Inflammatory macrophage treated with lipopolysaccharide for 4 hours (primary cell): Measurements from ENCODE around the gene FBH1.
"Not testable (repeated sequence)": the region's sequence is repeated elsewhere in the genome, so short reads cannot be mapped to it uniquely, and the experiment has no call there.

ENCODE experiments used
- DNase-seq: peaks from one replicate; pipeline ENCODE4 v3.0.0-alpha.2; 2020

The FBH1 gene

DNA sequence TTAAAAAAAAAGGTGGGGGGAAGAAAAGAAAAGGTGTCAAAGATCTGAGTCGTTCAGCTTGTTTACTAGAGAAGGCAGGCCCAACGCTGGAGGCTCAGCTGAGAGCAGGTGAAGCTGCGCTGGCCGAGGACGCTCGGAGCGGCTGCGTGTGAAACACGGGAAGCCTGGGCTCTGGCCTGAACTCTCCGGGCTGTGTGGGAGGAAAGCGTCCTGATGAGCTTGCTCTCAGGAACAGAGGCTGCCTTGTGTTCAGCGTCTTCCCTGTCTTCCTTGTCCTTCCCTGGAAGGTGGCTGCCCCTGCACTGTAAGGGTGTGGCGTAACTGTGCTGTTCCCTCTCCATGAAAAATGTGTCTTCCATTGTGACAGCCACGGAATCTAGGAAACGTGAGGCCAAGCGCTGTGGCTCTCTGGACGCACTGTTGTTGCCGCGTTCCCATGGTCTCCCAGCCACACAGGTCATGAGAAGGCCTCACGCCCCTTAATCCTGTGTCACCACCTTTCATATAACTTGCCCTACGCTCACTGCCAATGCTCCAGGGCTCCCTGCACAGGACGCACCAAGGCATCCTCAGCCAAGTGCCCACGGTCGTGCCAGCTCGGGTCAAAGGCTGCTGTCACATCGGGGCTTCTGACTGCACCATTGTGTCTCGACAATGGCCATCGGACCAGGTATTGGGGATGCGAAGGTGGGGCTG lies 71.5 kb downstream of the FBH1 start:
- DNase-seq: no peak

DNA sequence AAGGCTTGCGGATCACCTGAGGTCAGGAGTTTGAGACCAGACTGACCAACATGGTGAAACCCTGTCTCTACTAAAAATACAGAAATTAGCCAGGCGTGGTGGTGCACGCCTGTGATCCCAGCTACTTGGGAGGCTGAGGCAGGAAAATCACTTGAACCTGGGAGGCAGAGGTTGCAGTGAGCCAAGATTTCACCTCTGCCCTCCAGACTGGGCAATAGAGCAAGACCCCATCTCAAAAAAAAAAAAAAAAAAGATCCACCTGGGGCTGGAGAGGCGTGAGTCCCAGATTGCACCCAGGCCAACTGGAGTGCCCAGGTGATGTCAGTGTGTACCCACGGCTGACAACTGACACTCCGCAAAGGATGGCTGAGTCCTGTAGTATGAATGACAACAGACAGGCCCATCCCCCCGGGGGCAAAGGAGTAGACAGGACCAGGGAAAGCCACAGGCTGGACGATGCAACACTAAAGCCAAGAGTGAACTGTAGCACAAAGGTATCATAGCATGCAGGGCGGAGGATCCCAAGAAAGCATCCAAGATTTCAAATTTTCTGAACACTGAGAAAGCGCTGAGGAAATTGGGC lies 72.4 kb downstream of the FBH1 start:
- not testable (repeated sequence) for DNase-seq

DNA sequence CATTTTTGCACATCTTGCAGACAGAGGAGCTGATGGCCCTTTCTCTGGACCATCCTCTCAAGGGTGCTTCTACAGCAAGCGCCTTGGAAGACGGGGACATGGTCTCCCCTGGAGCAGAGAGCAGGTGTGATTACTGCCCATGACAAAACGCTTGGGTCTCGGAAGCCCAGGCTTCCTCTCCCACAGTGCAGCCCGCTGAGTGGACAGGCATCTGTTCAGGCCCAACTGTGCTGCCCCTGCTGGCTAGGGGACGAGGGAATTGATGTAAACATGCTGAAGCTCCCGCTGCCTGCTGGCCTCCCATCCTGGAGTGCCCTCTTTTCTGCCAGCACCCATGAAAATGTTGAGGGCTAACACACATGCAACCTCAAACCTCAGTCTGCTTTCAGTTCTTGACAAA lies 73.0 kb downstream of the FBH1 start:
- DNase-seq: no peak

DNA sequence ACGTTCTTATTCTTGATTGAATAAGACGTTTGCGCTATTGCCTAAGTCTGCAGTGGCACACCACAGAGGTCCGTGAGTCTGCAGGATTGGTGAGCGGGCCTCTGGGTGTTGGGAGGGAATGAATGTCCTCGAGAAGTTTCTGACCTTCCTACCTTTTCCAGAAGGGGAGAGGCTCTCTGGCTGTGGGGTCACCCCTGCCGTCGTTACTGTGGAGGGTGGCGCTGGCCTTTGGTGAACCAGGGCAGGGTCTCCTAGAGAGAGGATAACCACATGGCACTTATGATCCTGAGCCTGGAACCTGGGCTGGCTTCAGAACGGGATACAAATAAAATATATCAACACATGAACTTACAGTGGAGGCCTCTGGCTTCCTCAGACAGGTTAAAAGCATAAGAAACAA lies 73.5 kb downstream of the FBH1 start:
- DNase-seq: no peak

DNA sequence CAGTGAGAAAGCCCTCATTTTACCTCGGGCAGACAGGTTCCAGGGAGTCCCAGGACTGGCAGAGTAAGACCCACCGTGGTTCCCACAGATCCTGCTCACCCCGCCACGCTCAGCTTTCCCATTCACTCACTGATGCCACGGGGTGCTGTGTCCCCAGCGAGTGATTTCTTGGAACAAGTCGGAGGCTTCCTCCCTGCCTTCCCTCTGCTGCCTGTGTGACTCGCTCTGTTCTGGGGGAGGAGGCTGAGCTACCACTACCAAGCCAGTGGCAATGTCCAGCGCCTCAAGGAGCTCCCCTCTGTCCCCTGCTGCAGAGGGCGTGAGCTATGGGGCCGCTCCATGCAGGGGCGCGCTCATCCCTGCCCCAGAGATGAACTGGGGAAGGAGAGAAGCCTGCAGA lies 74.7 kb downstream of the FBH1 start:
- no peak for DNase-seq

DNA sequence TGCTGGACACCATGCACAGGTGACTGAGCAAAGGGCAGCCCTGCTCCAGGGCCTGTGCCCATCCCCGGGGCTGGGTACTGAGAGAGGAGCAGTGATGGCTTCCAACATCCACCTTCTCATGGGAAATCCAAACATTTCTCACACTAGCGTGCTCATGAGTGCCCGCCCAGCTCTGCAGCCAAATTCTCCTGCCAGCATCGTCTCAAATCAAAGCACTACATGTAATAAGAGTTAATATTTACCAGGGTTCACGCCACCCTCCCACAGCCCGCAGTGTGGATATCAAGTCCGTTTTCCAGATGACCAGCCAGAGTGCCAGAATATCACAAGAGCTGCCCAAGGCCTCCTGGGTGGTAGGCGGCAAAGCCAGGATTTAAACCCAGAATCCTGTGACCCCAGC lies 75.2 kb downstream of the FBH1 start:
- DNase-seq: no peak

DNA sequence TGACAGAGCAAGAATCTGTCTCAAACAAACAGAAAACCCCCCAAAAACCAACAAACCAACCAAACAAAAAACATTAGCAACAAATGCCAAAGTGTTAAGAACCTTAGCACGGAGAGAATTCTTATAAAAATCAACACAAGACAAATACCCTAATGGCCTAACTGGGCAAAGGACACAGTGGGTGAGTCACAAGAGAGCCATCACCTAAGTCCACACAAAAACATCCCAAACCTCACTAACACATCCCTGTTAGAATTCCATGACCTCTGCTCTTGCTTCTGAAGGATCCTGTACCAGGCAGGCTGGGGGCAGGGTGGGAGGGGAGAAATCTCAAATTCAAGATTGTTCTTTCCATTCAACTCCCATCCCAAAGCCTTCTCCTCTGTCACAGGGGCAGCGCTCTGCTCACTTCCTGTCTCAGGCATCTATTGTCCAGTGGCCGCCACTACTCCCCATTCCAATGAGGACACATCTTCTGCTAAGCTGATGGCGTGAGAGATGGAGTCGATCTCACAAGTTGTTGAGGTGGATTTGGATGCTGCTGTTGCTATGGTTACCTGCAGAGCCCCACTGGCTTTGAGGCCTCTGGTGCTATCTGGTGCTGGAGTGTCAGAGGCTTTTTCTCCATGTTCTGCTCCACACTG lies 78.1 kb downstream of the FBH1 start:
- no peak for DNase-seq

DNA sequence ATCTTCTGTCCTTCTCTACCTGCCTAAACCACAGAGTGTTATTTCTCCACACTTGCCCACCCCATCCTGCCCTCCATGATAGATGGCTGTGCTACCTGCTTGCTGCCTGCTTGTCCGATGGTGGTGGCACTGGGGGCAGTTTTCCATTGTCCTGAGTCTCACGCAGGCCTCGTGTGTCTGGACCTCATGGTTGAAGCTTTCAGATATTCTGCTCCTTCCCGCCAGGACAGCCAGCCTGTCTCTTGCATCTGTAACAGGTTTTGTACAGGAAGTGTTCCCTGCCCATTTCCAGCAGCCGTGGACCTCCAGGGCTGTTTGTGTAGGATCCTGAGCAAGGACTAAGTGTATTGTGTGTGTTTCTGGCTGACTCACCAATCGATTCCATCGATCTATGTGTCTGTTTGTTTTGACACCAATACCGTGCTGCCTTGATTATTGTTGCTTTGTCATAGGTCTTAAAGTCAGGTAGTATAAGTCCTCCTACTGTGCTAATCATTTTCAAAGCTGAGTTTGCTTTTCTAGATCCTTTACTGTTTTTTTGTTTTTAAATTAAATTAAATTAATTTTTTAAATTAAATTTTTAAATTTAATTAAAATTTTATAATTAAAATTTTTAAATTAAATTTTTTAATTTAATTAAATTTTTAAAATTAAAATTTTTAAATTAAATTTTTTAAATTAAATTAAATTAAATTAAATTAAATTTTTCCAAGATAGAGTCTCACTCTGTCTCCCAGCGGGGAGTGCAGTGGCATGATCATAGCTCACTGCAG lies 78.8 kb downstream of the FBH1 start:
- DNase-seq: no peak

DNA sequence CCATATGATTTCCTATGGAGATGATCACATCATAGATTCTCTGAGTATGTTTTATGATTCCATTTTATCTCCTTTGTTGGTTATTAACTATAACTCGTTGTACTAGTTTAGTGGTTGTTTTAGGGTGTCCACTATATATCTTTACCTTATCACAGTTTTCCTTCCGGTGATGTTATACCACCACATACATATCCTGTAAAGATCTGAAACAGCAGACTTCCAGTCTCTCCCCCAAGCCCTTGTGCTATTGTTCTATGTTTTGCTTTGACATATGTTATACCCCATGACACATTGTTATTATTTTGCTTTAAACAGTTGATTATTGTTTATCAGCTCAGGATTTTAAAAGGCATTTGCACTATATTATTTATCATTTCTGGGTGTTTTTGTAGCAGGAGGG lies 80.0 kb downstream of the FBH1 start:
- no peak for DNase-seq

DNA sequence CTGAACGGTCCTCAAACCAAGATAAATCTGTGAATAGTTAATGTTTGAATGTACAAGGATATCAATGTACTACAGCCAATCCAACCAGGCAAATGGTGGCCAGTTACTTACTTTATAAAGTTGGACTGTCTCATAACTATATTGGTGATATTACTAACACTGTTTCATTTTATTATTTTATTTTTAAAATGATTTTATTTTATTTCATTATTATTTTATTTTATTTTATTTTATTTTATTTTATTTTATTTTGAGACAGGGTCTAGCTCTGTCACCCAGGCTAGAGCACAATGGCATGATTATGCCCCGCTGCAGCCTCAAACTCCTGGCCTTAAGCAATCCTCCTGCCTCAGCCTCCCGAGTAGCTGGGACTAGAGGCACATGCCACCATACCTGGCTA lies 80.5 kb downstream of the FBH1 start:
- no peak for DNase-seq

DNA sequence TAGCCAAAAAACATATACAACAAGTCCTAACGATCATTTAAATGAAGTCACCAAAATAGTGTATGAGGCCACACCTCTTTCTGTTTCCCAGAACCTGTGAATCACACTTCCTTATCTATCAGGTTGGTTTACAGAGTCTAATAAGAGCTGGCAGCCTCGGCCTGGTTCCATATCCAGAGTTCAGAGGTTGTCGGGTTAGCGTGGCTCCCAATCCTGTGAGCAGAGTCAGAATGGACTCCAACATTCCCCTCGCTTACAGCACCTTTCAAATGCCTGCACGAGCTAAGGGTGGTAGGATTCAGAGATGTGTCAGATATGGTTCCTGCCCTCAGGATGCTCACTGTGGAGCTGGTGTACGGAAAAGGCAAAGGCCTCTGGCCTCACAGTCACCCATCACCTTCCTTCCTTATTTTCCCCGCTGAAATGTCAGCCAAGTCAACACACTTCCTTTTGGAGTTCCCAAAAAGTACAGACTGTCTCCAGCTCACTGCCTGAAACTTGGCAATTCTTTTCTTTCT lies 81.3 kb downstream of the FBH1 start:
- DNase-seq: peak; percentile 63

DNA sequence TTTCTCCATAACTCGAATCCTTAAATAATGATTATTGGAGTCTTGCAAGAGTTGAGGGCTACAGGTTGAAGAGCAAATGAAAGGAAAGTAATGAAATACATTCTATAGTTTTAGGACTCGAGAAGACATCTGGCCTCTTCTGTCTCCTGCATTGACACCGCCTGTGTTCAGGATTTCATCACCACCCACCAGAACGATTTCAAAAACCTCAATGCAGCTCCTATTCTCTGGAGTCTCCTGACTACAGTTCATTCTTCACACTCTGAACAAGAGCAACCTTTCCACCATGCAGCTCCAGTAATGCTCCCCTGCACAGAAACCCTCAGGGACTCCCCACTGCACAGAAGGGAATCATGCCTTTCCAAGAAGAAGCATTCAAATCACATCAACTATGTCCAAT lies 81.8 kb downstream of the FBH1 start:
- DNase-seq: peak; percentile 49

DNA sequence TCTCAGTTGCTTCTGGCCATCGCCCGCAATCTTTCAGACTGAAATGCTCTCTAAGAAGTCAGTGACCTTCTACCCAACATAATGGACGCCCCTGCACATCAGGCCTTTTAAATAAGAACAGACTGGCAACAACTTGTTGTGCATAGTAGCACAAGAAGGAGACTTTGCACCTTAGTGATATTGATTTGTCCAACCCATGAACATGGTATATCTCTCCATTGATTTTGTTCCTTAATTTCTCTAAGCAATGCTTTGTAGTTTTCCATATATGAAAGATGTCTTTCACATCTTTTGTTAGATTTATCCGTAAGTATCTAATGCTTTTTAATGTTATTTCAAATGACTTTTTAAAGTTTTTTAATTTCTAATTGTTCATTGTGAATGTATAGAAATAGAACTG lies 83.0 kb downstream of the FBH1 start:
- no peak for DNase-seq

DNA sequence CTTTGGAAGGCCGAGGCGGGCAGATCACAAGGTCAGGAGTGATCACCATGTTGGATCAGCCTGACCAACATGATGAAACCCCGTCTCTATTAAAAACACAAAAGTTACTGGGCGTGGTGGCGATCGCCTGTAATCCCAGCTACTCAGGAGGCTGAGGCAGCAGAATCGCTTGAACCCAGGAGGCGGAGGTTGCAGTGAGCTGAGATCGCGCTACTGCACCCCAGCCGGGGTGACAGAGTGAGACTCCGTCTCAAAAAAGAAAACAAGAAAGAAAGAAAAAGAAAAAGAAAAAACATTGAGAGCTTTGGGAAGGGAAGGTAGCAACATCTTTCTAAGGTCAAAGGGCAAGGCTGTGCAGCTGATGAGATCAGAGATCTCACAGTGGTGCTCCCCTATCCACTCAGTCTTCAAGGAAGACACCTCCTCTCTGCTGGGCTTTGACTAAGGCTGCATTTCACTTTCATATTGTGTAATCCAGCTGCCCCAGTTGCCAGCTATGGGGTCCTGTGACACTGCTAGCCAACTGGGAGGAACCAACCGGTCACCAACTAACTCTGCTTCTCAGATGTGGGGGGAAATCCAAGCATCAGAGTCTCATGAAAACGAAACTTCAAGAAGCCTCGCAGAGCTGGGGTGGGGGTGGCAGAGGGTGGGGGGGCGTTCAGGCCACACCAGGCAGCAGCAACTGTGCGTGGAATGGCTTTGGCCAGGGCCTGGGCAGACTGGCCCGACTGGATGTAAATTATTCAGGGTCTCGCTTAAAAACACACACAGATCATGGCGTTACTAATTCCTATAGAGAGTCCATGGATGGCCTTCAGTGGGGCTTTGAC lies 85.8 kb downstream of the FBH1 start:
- peak; percentile 99 for DNase-seq

DNA sequence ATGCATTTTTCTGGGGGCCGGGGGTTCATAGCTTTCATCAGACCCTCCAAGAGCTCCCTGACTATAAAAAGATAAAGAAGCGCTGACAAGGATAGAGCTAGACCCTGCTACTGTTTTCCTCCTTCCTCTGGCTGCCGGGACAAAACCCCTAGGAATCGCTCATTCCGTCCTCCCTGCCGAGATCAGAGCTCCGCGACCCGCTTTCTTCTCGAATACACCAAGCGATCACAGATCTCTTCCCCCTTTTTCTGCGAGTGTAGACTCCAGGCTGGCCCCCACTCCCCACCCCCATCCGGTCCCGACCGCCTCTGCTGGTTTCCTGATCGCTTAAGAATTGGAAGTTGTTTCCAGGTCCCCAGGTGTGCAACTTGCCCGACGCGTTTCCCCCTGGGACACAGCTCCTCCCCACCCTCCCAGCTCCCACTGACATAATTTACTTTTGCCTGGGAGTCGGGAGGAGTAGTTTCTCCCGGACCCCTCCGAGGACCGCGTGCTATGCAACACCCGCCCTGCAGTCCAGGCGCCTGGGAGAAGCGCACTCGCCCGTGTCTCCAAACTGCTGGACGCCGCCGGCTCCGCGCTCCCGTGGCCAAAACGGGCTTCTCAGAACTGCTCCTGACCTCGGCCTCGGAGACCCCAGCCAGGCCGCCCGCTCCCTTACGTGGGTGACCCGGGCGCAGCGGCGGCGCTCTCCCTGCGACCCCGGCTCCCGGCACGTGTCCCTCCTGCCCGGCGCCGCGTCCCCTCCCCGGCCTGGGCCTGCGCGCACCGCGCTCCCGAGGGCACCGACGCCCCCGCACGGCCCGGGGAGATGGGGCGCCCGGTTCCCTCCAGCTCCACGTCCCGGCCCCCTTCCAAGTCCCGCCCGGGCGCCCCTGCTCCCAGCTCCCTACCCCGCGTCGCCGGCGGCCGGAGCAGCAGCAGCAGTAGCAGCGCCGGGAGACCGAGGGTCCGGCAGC lies 86.7 kb downstream of the FBH1 start:
- peak; percentile 54 for DNase-seq

DNA sequence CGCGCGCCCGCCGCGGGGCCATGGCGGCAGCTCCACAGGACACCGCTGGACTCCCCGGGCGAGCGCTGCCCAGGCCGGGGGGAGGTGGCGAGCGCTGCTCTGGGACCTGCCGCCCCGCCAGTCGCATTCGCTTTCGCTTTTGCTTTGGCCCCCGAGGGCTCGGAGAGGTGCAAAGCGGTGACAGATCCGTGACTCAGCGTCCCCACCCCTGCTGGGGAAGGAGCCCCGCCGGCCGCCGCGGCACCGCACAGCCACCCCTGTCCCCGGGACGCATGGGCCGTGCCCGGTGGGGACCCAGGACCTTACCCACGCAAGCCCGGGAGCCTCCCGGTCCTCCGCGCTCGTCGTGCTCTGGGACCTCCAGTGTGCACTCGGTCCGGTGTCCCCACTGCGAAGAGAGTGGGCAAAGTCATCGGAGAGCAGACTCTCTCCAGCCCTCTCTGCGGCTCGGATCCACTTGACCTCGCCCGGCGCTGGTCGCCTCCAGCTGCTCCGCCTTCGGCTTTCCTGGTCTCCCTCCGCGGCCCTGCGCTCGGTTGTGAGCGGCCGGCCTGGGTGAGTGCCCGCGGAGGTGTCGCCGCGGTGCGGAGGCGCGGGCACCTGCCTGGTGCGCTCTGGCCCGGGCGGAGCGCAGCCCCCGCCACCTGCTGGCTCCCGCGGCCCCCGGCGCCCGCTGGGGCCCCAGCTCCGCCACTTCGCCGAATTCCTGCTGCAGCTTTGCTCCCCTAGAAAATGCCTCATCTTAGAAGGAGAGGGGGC lies 87.6 kb downstream of the FBH1 start, which contains the start of gene IL15RA:
TSS of gene IL15RA (minus strand) at position 73 of the 759 bp plus-strand sequence. CDS start at position 22, 51 bp downstream.
- peak; percentile 97 for DNase-seq

DNA sequence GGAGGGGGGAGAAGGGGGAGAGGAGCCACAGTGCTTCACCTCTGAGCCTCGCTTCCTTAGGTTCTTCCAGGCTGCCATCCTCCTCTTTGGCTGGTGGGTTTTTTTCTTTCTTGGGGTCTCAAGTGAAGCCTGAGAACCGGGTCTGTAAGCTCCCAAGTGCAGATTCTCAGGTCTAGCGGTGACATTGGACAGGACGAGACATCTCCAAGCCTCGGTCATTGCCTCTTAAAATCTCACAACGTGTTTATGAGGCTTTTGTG lies 88.1 kb downstream of the FBH1 start:
- peak; percentile 6 for DNase-seq

DNA sequence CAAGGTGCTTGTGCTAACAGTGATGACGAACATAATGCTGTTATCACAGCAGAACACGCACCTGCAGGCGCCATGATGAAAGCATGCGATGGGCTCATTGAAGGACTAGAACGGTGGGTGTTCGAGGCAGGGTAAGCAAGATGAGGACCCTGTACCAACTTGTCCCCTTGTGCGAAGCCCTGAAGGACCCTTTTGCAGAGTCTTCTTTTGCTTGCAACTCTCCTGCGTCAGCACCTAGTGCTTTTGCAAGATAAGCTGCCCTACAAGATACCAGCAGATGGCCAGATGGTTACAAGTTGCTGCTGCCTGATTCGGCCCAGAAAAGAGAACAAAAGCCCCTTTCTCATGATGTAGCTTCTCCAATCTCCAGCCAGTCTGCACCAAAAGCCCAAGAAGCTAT lies 91.5 kb downstream of the FBH1 start:
- no peak for DNase-seq

DNA sequence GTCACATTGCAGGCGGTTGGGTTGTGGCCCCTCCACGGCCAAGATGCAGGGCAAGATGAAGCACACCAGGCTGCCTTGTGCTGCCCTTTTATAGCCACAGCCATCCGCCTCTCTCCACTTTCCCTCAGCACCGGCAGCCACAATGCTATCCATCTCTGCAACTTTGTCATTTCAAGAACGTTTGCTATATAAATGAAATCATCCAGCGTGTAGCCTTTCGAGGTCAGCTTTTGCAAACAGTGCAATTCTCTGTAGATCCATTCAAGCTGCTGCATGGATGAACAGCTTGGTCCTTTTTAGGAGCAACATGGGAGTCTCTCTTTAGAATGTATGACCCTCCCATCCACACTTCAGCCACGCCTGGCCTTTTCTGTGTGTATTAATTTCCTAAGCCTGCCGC lies 93.7 kb downstream of the FBH1 start:
- DNase-seq: no peak

DNA sequence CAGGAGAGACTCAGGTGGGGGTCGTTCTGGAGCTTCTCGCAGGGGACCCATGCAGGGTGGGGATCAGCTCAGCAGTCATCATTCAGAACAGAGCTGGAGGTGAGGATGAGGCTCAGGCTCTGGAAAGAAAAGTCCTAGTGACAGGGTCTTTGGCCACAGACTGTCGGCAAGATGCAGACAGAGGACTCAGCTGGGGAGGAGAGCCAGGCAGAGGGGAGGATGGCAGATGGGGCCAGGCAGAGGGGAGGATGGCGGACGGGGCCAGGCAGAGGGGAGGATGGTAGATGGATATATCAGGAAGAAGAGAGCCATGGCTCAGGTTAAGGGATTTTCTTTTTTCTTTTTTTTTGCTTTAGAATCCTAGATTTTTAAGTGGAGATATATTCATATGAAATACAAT lies 95.0 kb downstream of the FBH1 start:
- no peak for DNase-seq
